ENCODE data around the gene HEXD. TPM values are rescaled to one million over a fixed set of nuclear protein-coding genes. Genes with fewer than 3 reads are reported as not detected.

Gene HEXD
- polyA plus RNA-seq, 3 donors: 8.9 to 61.5 (median 12.7) TPM

DNA sequence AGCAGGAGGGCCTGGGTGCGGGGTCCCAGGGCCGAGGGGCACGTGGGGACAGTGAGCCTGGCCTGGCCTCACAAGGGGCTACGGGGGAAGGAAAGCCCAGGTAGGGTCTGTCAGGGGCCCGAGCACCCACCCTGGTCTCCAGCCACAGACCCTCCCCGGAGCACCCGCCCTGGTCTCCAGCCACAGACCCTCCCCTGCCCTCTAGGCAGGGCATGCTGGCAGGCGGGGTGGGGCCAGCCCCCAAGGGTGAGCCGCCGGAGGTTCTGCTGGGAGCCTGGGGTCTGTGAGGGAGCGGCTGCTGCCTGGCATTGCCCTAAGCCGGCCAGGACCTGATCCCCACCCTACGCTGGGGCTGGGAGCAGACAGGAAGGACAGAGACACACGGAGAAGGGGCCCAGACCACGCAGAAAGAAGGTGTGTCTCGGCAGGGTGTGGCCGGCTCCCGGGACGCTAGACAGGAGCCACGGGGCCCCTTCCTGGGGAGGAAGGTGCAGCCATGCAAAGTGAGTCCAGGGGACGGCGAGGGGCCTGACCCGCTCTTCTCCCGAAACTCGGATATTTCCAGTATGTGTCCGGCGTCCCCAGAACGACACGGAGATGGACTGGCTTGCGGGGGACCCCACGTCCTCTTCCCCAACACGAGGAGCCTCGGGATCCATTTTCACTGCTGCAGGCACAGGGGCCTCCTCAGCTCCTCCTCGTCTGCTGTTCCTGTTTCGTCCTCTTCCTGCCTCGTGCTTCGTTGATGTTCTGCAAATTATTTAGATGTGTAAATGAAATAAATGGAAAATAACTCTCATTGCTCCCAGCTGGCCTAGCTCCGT lies 31.1 kb upstream of the HEXD start:
- TF ChIP-seq, protein P1, sequence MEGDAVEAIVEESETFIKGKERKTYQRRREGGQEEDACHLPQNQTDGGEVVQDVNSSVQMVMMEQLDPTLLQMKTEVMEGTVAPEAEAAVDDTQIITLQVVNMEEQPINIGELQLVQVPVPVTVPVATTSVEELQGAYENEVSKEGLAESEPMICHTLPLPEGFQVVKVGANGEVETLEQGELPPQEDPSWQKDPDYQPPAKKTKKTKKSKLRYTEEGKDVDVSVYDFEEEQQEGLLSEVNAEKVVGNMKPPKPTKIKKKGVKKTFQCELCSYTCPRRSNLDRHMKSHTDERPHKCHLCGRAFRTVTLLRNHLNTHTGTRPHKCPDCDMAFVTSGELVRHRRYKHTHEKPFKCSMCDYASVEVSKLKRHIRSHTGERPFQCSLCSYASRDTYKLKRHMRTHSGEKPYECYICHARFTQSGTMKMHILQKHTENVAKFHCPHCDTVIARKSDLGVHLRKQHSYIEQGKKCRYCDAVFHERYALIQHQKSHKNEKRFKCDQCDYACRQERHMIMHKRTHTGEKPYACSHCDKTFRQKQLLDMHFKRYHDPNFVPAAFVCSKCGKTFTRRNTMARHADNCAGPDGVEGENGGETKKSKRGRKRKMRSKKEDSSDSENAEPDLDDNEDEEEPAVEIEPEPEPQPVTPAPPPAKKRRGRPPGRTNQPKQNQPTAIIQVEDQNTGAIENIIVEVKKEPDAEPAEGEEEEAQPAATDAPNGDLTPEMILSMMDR (IDR thresholded peaks at IDR 0.05): no peak
- Histone ChIP-seq H3K4me2 (replicated peaks; ENCODE audit: extremely low read depth, low read length, poor library complexity, severe bottlenecking) (peak overlapping the region; percentile 25), H3K79me2 (ENCODE audit: insufficient read depth, low read length) (no peaks in the 10 kb centered on the region), H3K27me3 (ENCODE audit: control insufficient read depth in 2 of 2, insufficient read depth in 2 of 2, low read length in 2 of 2) (peaks cover 0 to 29% of the 10 kb centered on the region in 2 donors), H3K27ac (ENCODE audit: low read depth in 1 of 2, low read length in 2 of 2) (no peak overlapping the region), H3K4me1 (ENCODE audit: control insufficient read depth in 1 of 2, insufficient read depth in 2 of 2, low read length in 2 of 2) (peaks cover 10 to 11% of the 10 kb centered on the region in 2 donors), H3K9me3 (replicated peaks in 1 of 2; ENCODE audit: control insufficient read depth in 1 of 2, insufficient read depth in 1 of 2, low read length in 2 of 2) (no peaks in the 10 kb centered on the region), H3K36me3 (replicated peaks in 1 of 2; ENCODE audit: control insufficient read depth in 1 of 2, insufficient read depth in 2 of 2, low read length in 2 of 2) (peaks cover 0 to 7% of the 10 kb centered on the region in 2 donors), H3K9ac (ENCODE audit: insufficient read depth, low read length, poor library complexity, severe bottlenecking) (no peak overlapping the region), H4K20me1 (ENCODE audit: insufficient read depth, low read length) (no peaks in the 10 kb centered on the region), H2AFZ (ENCODE audit: insufficient read depth, low read depth, low read length, poor library complexity, severe bottlenecking) (peak overlapping the region; percentile 5), H3K4me3 (replicated peaks in 1 of 3; ENCODE audit: low read depth in 2 of 3, low read length in 3 of 3) (no peak overlapping the region)
- Mint-ChIP-seq H3K4me3 (peak overlapping the region in 1 of 2 donors; percentile 71), H3K9me3 (peaks cover 0 to 6% (median 0%) of the 10 kb centered on the region in 7 donors), H3K27ac (no peak overlapping the region), H3K36me3 (peaks cover 3 to 8% of the 10 kb centered on the region in 2 donors), H3K27me3 (ENCODE audit: low read depth in 3 of 3) (peaks cover 17 to 44% (median 32%) of the 10 kb centered on the region in 3 donors), H3K4me1 (peaks cover 14% of the 10 kb centered on the region)
- WGBS (ENCODE audit: insufficient coverage): 48% methylated on average over 31 of the region's 38 CpGs
- intact Hi-C loops (cut with micrococcal nuclease): no loop called here
- DNase-seq: peak in 1 of 3 donors; percentile 3

DNA sequence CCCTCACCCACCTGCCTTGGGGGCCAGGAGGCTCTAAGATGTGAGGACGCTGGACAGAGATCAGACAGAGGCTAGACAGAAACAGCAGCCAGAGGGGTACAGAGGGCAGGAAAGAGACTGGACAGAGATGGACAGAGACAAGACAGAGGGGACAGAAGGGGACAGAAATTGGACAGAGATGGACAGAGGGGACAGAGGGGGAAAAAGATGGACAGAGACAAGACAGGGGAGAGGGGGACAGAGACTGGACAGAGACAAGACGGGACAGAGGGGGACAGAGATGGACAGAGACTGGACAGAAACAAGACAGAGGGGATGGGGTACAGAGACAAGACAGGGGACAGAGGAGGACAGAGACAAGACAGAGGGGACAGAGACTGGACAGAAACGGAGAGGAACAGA lies 30.4 kb upstream of the HEXD start:
- Mint-ChIP-seq H3K4me1 (peaks cover 14% of the 10 kb centered on the region), H3K27me3 (ENCODE audit: low read depth in 3 of 3) (peaks cover 15 to 41% (median 32%) of the 10 kb centered on the region in 3 donors), H3K9me3 (peaks cover 0 to 6% (median 0%) of the 10 kb centered on the region in 7 donors), H3K27ac (no peak overlapping the region), H3K4me3 (peak overlapping the region in 1 of 2 donors; percentile 71), H3K36me3 (peaks cover 10 to 13% of the 10 kb centered on the region in 2 donors)
- no peak for DNase-seq
- Histone ChIP-seq H3K9me3 (replicated peaks in 1 of 2; ENCODE audit: control insufficient read depth in 1 of 2, insufficient read depth in 1 of 2, low read length in 2 of 2) (no peaks in the 10 kb centered on the region), H4K20me1 (ENCODE audit: insufficient read depth, low read length) (no peaks in the 10 kb centered on the region), H2AFZ (ENCODE audit: insufficient read depth, low read depth, low read length, poor library complexity, severe bottlenecking) (peak overlapping the region; percentile 5), H3K4me1 (ENCODE audit: control insufficient read depth in 1 of 2, insufficient read depth in 2 of 2, low read length in 2 of 2) (peaks cover 10 to 11% of the 10 kb centered on the region in 2 donors), H3K9ac (ENCODE audit: insufficient read depth, low read length, poor library complexity, severe bottlenecking) (no peak overlapping the region), H3K36me3 (replicated peaks in 1 of 2; ENCODE audit: control insufficient read depth in 1 of 2, insufficient read depth in 2 of 2, low read length in 2 of 2) (peaks cover 0 to 13% of the 10 kb centered on the region in 2 donors), H3K27ac (ENCODE audit: low read depth in 1 of 2, low read length in 2 of 2) (no peak overlapping the region), H3K4me2 (replicated peaks; ENCODE audit: extremely low read depth, low read length, poor library complexity, severe bottlenecking) (peak overlapping the region; percentile 25), H3K79me2 (ENCODE audit: insufficient read depth, low read length) (no peaks in the 10 kb centered on the region), H3K4me3 (replicated peaks in 1 of 3; ENCODE audit: low read depth in 2 of 3, low read length in 3 of 3) (no peak overlapping the region), H3K27me3 (ENCODE audit: control insufficient read depth in 2 of 2, insufficient read depth in 2 of 2, low read length in 2 of 2) (peaks cover 0 to 29% of the 10 kb centered on the region in 2 donors)
- WGBS (ENCODE audit: insufficient coverage): 80% methylated on average over 2 of the region's 3 CpGs
- TF ChIP-seq, protein P1 (IDR thresholded peaks at IDR 0.05): no peak
- intact Hi-C loops (cut with micrococcal nuclease): no loop called here
